HepG2 (cell line): ENCODE data around the gene CLN6. TPM values are rescaled to one million over a fixed set of nuclear protein-coding genes. Genes with fewer than 3 reads are reported as not detected.
A peak's percentile ranks its signal among the peaks of the same experiment; 100 is the strongest.

Experiments used
- JDP2 ChIP-seq: sonication (generic); formaldehyde crosslinking; IDR thresholded peaks from 2 replicates; pipeline ENCODE4 v1.8.1; 2022; ENCODE audit warnings: missing genetic modification reagents, borderline replicate concordance
- KDM1A ChIP-seq: IDR thresholded peaks from 2 replicates; pipeline ENCODE4 v1.6.1; 2016; ENCODE audit warnings: missing compliant biosample characterization
- NONO ChIP-seq, 2 experiments: fragments of 450-650 bp in 1 of 2; sonication (generic) in 1 of 2; formaldehyde crosslinking in 1 of 2; IDR thresholded peaks in 1 of 2; conservative IDR thresholded peaks in 1 of 2; 2 replicates each; pipeline versions ENCODE4 v1.6.1 to v1.8.0; 2017 to 2022; ENCODE audit warnings: mild to moderate bottlenecking in 1 of 2, missing genetic modification reagents in 1 of 2, moderate library complexity in 1 of 2
- NR2F1 ChIP-seq, 2 experiments: fragments of 450-650 bp in 1 of 2; formaldehyde crosslinking in 1 of 2; IDR thresholded peaks; 2 replicates each; pipeline versions ENCODE4 v1.5.0 to v1.6.1; 2016 to 2020; ENCODE audit warnings: mild to moderate bottlenecking in 1 of 2, missing compliant biosample characterization in 1 of 2, missing genetic modification reagents in 1 of 2, moderate library complexity in 1 of 2
- SRSF9 ChIP-seq: fragments of 200-400 bp; formaldehyde crosslinking; IDR thresholded peaks from 2 replicates; pipeline ENCODE4 v1.6.1; 2018; ENCODE audit warnings: borderline replicate concordance, mild to moderate bottlenecking, low read depth, low read length; ENCODE audit not compliant: insufficient read depth, poor library complexity, severe bottlenecking
- TMF1 ChIP-seq: sonication (generic); formaldehyde crosslinking; IDR thresholded peaks from 2 replicates; pipeline ENCODE4 v1.8.1; 2022; ENCODE audit warnings: low read depth, missing genetic modification reagents
- XRCC5 ChIP-seq: fragments of 200-400 bp; formaldehyde crosslinking; optimal IDR thresholded peaks from 2 replicates; pipeline ENCODE3; 2017; ENCODE audit warnings: mild to moderate bottlenecking, low read length
- ZFYVE20 ChIP-seq: sonication (generic); formaldehyde crosslinking; IDR thresholded peaks from 2 replicates; pipeline ENCODE4 v1.8.0; 2023; ENCODE audit warnings: low read depth, mild to moderate bottlenecking, moderate library complexity, missing genetic modification reagents, borderline replicate concordance
- ZKSCAN5 ChIP-seq: sonication (generic); formaldehyde crosslinking; IDR thresholded peaks from 2 replicates; pipeline ENCODE4 v1.5.1; 2020; ENCODE audit warnings: mild to moderate bottlenecking, missing genetic modification reagents
- ZMYM4 ChIP-seq: sonication (generic); formaldehyde crosslinking; IDR thresholded peaks from 2 replicates; pipeline ENCODE4 v1.8.1; 2023; ENCODE audit warnings: mild to moderate bottlenecking, missing genetic modification reagents
- ZNF720 ChIP-seq: sonication (generic); formaldehyde crosslinking; IDR thresholded peaks from 2 replicates; pipeline ENCODE4 v1.4.0; 2020; ENCODE audit warnings: missing genetic modification reagents
- ZNF816 ChIP-seq: sonication (generic); formaldehyde crosslinking; IDR thresholded peaks from 2 replicates; pipeline ENCODE4 v1.8.0; 2022; ENCODE audit warnings: missing genetic modification reagents, mild to moderate bottlenecking, borderline replicate concordance
- polyA plus RNA-seq, 8 experiments: library from polyadenylated mRNA; depleted of rRNA in 3 of 8; stranded (reverse) in 7 of 8; unstranded in 1 of 8; fragments of >200 nt; fragmentation: Illumina TruSeq in 4 of 8; extraction: Trizol in 4 of 8; gene quantifications; 2 replicates each; pipeline versions ENCODE4 v1.2.1 to v1.2.3, GENCODE V29; 2011 to 2016; ENCODE audit warnings: low read depth in 4 of 8, missing spikeins in 1 of 8, mixed read lengths in 1 of 8; ENCODE audit not compliant: insufficient read depth in 1 of 8
- total RNA-seq, 5 experiments: library from RNA; depleted of rRNA; stranded (reverse); fragments of >200 nt; fragmentation: Illumina TruSeq; extraction: Trizol; gene quantifications; 2 replicates each; pipeline ENCODE4 v1.2.3, GENCODE V29; 2016; ENCODE audit warnings: low read depth in 1 of 5
- TF ChIP-seq, protein P1 (sequence below): sonication (generic); formaldehyde crosslinking; IDR thresholded peaks from 2 replicates; pipeline ENCODE4 v1.5.1; 2020; ENCODE audit warnings: mild to moderate bottlenecking, missing genetic modification reagents, borderline replicate concordance
- TF ChIP-seq, protein P2 (sequence below): IDR thresholded peaks from 2 replicates; pipeline ENCODE4 v1.6.1; 2016; ENCODE audit warnings: control low read depth
- TF ChIP-seq, protein P3 (sequence below): sonication (generic); formaldehyde crosslinking; IDR thresholded peaks from 2 replicates; pipeline ENCODE4 v1.4.0; 2020; ENCODE audit warnings: missing genetic modification reagents

The CLN6 gene
- total and polyA plus RNA-seq, 2 of the 13 experiments (the other 11 are each of a cell fraction or from before 2014, with no cell fraction given): 24.9 to 27.1 TPM

DNA sequence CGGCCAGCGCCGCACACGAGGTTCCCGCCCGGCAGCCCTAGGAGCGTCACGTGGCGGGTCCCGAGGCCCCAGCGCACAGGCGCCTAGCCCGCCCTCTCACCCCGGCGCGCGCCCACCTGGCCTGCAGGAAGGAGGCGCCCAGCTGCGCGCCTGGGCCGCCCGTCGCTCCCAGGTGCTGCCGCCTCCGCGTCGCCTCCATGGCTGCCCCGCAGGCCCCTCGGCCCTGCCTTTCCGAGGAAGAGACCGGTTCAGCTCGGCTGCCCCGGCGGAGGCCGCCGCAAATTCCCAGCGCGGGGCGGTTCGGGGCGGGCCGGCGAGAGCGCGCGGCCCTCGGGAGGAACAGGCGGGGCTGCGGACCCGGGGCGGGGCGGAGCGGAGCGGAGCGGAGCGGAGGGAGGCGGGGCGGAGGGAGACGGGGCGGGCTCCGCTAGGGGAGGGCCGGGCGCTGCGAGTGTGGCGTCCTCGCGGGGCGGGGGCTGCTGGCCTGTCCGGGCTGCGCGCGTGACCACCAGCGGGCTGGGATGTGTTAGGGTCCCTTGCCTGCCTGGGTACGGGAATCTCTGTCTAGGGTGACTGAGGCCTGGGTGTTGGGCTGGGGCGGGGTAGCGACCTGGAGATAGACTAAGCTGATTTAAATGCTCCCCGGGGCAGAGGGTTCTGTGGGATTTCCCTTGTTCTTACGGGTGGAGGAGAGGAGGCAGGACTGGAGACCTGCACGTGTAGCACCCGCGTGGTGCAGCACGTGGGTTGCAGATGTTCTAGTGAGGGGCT lies at the start of gene CLN6 (continued):
- TF ChIP-seq, protein P1, sequence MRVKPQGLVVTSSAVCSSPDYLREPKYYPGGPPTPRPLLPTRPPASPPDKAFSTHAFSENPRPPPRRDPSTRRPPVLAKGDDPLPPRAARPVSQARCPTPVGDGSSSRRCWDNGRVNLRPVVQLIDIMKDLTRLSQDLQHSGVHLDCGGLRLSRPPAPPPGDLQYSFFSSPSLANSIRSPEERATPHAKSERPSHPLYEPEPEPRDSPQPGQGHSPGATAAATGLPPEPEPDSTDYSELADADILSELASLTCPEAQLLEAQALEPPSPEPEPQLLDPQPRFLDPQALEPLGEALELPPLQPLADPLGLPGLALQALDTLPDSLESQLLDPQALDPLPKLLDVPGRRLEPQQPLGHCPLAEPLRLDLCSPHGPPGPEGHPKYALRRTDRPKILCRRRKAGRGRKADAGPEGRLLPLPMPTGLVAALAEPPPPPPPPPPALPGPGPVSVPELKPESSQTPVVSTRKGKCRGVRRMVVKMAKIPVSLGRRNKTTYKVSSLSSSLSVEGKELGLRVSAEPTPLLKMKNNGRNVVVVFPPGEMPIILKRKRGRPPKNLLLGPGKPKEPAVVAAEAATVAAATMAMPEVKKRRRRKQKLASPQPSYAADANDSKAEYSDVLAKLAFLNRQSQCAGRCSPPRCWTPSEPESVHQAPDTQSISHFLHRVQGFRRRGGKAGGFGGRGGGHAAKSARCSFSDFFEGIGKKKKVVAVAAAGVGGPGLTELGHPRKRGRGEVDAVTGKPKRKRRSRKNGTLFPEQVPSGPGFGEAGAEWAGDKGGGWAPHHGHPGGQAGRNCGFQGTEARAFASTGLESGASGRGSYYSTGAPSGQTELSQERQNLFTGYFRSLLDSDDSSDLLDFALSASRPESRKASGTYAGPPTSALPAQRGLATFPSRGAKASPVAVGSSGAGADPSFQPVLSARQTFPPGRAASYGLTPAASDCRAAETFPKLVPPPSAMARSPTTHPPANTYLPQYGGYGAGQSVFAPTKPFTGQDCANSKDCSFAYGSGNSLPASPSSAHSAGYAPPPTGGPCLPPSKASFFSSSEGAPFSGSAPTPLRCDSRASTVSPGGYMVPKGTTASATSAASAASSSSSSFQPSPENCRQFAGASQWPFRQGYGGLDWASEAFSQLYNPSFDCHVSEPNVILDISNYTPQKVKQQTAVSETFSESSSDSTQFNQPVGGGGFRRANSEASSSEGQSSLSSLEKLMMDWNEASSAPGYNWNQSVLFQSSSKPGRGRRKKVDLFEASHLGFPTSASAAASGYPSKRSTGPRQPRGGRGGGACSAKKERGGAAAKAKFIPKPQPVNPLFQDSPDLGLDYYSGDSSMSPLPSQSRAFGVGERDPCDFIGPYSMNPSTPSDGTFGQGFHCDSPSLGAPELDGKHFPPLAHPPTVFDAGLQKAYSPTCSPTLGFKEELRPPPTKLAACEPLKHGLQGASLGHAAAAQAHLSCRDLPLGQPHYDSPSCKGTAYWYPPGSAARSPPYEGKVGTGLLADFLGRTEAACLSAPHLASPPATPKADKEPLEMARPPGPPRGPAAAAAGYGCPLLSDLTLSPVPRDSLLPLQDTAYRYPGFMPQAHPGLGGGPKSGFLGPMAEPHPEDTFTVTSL (CRISPR knock-in tag): no peak; the same call in 1 of the 2 replicates
- TF ChIP-seq, protein P2, sequence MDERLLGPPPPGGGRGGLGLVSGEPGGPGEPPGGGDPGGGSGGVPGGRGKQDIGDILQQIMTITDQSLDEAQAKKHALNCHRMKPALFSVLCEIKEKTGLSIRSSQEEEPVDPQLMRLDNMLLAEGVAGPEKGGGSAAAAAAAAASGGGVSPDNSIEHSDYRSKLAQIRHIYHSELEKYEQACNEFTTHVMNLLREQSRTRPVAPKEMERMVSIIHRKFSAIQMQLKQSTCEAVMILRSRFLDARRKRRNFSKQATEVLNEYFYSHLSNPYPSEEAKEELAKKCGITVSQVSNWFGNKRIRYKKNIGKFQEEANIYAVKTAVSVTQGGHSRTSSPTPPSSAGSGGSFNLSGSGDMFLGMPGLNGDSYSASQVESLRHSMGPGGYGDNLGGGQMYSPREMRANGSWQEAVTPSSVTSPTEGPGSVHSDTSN (CRISPR knock-in tag): no peak
- TF ChIP-seq JDP2 (CRISPR knock-in tag) (peak; percentile 57; the same call in 1 of the 2 replicates), ZNF720 (CRISPR knock-in tag) (no peak), ZNF816 (CRISPR knock-in tag) (peak; percentile 7; the same call in 1 of the 2 replicates), ZFYVE20 (CRISPR knock-in tag) (peak; percentile 85; the same call in 1 of the 2 replicates), SRSF9 (no peak), KDM1A (CRISPR knock-in tag) (no peak), NR2F1 (CRISPR knock-in tag; IDR thresholded peaks at IDR 0.05) (0 out of 4 replicates have a peak, but pooled peaks of 1 of the 2 experiments have one; percentile 13), ZKSCAN5 (CRISPR knock-in tag) (no peak), ZMYM4 (CRISPR knock-in tag) (peak; percentile 44; the same call in 1 of the 2 replicates), TMF1 (CRISPR knock-in tag) (peak; percentile 74; the same call in 1 of the 2 replicates), XRCC5 (peak; percentile 35), NONO (IDR thresholded peaks at IDR 0.05) (no peak), NONO (CRISPR knock-in tag; conservative IDR thresholded peaks at IDR 0.05) (peak; percentile 48; the same call in 1 of the 2 replicates)
- TF ChIP-seq, protein P3, sequence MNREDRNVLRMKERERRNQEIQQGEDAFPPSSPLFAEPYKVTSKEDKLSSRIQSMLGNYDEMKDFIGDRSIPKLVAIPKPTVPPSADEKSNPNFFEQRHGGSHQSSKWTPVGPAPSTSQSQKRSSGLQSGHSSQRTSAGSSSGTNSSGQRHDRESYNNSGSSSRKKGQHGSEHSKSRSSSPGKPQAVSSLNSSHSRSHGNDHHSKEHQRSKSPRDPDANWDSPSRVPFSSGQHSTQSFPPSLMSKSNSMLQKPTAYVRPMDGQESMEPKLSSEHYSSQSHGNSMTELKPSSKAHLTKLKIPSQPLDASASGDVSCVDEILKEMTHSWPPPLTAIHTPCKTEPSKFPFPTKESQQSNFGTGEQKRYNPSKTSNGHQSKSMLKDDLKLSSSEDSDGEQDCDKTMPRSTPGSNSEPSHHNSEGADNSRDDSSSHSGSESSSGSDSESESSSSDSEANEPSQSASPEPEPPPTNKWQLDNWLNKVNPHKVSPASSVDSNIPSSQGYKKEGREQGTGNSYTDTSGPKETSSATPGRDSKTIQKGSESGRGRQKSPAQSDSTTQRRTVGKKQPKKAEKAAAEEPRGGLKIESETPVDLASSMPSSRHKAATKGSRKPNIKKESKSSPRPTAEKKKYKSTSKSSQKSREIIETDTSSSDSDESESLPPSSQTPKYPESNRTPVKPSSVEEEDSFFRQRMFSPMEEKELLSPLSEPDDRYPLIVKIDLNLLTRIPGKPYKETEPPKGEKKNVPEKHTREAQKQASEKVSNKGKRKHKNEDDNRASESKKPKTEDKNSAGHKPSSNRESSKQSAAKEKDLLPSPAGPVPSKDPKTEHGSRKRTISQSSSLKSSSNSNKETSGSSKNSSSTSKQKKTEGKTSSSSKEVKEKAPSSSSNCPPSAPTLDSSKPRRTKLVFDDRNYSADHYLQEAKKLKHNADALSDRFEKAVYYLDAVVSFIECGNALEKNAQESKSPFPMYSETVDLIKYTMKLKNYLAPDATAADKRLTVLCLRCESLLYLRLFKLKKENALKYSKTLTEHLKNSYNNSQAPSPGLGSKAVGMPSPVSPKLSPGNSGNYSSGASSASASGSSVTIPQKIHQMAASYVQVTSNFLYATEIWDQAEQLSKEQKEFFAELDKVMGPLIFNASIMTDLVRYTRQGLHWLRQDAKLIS (CRISPR knock-in tag): no peak
